HG03196 (cell line): Measurements from ENCODE around the gene ASIP.
"Not testable (repeated sequence)": the region's sequence is repeated elsewhere in the genome, so short reads cannot be mapped to it uniquely, and the experiment has no call there.

Source experiments
- ATAC-seq: cut with Tn5 transposase; IDR thresholded peaks from one replicate; pipeline ENCODE4 v1.9.1; 2021; ENCODE audit not compliant: unreplicated experiment

Gene ASIP

GRCh38 chr20:34283844-34284243, 42.6 kb downstream of the ASIP start:
- no peak for ATAC-seq

- no peak for ATAC-seq
Observed at GRCh38 chr20:34285450-34285849, 44.2 kb downstream of the ASIP start.

GRCh38 chr20:34287500-34287899, 46.3 kb downstream of the ASIP start:
- not testable (repeated sequence) for ATAC-seq

- ATAC-seq: no peak
Observed at GRCh38 chr20:34290471-34290870, 49.2 kb downstream of the ASIP start.

GRCh38 chr20:34292496-34292895, 51.3 kb downstream of the ASIP start:
- no peak for ATAC-seq

GRCh38 chr20:34293119-34293518, 51.9 kb downstream of the ASIP start:
- ATAC-seq: no peak

GRCh38 chr20:34293589-34293988, 52.4 kb downstream of the ASIP start:
- no peak for ATAC-seq

- no peak for ATAC-seq
Observed at GRCh38 chr20:34294563-34294962, 53.3 kb downstream of the ASIP start.

GRCh38 chr20:34295284-34295683, 54.1 kb downstream of the ASIP start:
- no peak for ATAC-seq

GRCh38 chr20:34296468-34296867, 55.2 kb downstream of the ASIP start:
- no peak for ATAC-seq

GRCh38 chr20:34298294-34298784, 57.1 kb downstream of the ASIP start:
- not testable (repeated sequence) for ATAC-seq

- no peak for ATAC-seq
Observed at GRCh38 chr20:34299556-34300255, 58.5 kb downstream of the ASIP start.

GRCh38 chr20:34300256-34300806, 59.1 kb downstream of the ASIP start:
- no peak for ATAC-seq

- ATAC-seq: no peak
Observed at GRCh38 chr20:34300809-34301586, 59.8 kb downstream of the ASIP start.

- no peak for ATAC-seq
Observed at GRCh38 chr20:34301587-34302311, 60.5 kb downstream of the ASIP start.

GRCh38 chr20:34302312-34302722, 61.1 kb downstream of the ASIP start:
- ATAC-seq: no peak

- ATAC-seq: peak; percentile 87
Observed at GRCh38 chr20:34302723-34303533, 61.7 kb downstream of the ASIP start, which contains the start of gene AHCY. Gene AHCY (minus strand): TSS chr20:34303355. CDS start chr20:34303270, 85 bp downstream.

- no peak for ATAC-seq
Observed at GRCh38 chr20:34305333-34306230, 64.4 kb downstream of the ASIP start.

GRCh38 chr20:34309691-34310090, 68.5 kb downstream of the ASIP start:
- ATAC-seq: no peak
